Kidney capillary endothelial cell (primary cell): ENCODE results near the gene F7.
A peak's percentile ranks its signal among the peaks of the same experiment; 100 is the strongest.
"Not testable (repeated sequence)": the region's sequence is repeated elsewhere in the genome, so short reads cannot be mapped to it uniquely, and the experiment has no call there.

Experiments
- DNase-seq: peaks from one replicate; pipeline ENCODE4 v3.0.0-alpha.2; 2018; ENCODE audit warnings: low spot score

F7 gene

DNA sequence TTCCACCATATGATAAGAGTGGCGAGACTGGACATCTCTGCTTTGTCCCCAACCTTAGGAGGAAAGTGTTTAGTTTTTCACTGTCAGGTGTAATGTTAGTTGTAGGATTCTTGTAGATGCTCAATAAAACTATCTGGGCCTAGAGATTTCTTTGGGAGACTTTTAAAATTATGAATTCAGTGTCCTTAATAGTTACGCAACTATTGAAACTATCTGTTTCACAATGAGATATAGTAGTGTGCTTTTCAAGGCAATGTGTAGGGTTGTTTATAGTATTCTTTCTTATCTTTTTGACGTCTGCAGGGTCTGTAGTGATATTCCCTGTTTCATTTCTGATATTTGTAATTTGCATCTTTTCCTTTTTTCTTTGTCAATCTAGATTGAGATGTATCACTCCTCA lies 33.2 kb upstream of the F7 start:
- DNase-seq, result no peak

DNA sequence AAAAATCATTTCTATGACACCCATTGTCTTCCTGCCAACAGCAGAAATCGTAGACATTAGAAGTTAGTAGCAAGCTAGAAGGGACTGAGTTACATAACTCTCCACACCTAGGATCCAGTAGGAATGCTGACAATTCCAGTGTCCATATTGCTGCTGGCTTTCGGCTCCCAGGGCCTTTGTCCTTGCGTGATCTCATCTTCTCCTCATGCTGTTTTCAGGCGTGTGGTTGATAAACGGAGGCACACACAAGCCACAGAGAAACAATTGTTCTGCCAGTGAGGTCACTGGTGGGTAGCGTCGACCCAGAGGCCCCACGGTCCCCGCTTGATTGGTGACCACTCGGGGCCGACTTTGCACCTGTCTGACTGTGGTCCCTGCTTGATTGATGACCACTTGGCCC lies 31.6 kb upstream of the F7 start:
- DNase-seq, result no peak

DNA sequence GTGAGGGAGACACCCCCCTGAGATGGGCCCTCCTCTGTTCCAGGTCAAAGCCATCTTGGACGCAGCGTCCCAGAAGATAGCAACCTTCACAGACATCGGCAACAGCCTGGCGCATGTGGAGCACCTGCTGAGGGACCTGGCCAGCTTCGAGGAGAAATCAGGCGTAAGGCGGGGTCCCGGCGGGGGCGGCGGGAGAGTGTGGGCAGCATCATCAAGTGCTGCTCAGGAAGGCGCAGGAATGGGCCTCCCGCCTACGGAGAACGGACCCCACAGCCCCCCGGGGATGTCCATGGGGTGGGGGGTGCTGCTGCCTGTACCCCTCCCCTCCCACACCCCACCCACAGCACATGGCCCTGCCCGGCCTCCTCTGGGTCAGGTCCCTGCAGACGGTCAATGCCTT lies 31.2 kb upstream of the F7 start:
- DNase-seq, result no peak

DNA sequence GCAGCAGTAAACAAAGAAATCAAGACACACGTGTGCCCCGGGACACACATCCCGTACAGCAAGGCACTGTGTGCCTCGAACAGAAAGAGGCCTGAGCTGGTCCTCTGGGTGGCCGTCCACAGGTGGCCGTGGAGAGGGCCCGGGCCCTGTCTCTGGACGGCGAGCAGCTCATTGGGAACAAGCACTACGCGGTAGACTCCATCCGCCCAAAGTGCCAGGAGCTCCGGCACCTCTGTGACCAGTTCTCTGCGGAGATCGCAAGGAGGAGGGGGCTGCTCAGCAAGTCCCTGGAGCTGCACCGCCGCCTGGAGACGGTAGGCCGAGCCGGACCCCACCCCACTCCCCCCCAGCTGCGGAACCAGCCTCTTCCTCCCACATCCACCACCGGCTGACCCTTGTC lies 30.7 kb upstream of the F7 start:
- no peak for DNase-seq

DNA sequence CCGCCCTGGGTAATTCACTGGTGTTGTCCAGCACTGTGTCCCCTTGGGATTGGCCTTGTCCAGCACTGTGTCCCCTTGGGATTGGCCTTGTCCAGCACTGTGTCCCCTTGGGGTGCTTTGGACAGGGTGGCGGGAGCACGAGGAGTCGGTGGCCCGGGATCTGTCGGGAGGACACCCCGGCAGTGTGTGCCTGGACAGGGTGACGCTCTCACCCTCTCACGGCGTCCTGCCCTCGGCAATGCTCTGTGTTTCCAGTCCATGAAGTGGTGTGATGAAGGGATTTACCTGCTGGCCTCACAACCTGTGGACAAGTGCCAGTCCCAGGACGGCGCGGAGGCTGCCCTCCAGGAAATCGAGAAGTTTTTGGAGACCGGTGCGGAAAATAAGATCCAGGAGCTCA lies 29.9 kb upstream of the F7 start:
- no peak for DNase-seq

DNA sequence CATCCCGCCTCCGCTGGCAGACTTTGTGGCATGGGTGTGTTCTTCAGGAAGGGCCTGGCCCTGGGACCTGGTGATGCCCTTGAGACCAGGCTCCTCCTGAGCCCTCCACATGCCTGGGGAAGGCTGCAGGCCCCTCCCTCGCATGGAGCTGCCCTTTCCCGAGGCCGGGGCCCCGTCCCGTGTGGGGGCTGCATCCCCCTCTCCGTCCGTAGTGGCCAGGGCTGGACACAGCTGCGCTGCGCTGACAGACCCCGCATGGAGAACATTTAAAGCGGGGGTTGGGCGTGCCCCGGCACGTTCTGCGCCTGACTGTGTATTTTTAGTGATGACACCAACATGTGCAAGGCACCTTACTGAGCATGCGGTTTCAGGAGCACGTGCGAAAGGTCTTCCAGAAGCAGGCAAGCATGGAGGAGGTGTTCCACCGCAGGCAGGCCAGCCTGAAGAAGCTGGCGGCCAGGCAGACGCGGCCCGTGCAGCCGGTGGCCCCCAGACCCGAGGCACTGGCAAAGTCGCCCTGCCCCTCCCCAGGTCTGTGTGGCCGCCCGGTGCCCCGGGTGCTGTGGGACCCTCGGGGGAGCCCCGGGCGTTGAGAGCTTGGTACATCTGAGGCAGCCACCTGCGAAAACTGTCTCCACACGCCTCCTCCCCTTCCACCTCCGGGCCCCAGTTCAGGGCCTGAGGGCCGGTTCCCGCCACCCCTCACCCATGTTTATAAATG lies 28.8 kb upstream of the F7 start:
- DNase-seq, result no peak

DNA sequence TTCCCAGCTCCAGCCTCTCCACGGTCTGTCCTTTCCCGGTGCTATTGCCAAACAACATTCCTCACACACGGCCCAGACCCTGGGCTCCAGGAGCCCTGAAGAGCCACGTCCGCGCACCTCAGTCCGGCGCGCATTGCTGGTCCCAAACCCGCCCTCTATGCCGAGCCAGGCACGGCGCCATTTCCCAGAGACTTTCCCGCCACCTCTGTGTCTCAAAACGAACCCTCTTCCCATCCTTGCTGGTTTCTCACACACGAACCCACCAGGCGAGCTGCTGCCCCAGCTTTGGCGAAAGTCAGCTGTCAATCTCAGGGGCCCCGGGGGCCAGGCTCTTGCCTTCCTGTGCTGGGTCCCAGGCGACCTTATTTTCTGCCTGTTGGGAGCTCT lies 28.0 kb upstream of the F7 start:
- no peak for DNase-seq

DNA sequence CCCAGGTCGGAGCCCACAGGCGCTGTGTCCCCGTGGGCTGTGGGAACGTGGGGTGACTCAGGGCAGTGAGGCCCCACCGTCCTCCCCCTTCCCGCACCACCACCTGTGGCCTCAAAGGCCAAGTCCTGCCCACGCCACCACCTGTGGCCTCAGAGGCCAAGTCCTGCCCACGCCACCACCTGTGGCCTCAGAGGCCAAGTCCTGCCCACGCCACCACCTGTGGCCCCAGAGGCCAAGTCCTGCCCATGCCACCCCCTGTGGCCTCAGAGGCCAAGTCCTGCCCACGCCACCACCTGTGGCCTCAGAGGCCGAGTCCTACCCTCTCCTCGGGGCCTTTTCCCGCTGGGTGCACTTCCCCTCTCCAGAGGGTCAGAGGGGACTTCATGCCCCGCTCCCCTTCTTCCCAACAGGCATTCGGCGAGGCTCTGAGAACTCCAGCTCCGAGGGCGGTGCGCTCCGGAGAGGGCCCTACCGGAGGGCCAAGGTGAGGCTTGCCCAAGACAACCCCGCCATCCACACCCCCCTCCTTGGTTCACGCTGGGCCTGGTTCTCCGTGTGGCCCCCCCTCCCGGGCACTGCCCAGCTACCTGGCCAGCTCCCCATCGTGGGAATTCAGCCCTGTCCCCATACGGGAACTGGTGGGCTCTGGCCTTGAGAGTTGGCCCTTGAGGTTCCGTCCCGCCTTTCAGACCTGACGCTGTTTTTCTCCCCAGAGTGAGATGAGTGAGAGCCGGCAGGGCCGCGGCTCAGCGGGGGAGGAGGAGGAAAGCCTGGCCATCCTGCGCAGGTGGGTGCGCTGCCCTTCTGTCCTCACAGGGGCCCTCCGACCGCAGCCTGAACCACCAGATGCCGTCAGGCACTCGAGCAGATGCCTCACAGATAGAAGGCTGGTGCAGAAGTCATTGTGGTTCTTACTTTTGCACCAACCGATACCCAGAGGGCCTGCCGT lies 27.4 kb upstream of the F7 start:
- DNase-seq, result no peak

DNA sequence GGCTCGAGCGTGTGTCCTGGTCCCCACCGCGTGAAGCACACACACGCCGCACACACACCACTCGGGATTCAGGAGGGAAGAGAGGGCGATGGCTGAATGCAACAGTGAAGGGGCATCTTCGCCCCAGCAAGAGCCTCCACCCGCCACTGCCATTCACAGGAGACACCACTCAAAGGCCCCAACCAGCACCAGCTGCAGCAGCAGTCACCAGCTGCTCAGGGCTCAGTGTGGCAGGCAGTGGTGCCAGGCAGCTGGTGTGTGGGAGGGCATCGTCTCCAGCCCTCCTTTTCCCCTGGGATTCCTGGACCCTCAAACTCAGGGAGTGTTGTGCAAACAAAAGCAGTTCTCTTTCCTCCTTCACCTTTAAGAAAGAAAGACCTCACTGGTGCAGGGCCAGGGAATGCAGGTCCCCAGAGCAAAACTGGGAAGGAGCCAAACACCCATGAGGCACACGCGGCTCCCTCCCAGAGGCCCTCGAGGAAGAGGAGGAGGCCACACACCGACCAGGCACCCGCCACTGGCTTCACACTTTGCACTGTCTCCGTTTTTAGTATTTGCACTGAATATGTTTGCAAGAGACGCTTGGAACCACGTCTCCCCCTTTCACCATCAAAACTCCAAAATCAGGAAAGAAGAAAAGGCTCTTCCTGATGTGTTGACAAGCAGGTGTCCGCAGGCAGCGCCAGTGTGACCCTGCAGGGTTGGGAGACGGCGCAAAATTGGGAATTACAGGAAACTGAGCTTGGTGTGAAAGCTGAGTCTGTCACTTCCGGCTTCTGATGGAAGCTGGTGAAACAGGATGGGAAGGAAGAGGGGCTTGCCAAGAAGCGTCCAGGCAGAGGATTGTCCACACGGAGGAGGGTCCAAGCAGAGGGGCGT lies 26.4 kb upstream of the F7 start:
- DNase-seq, result peak; percentile 4

DNA sequence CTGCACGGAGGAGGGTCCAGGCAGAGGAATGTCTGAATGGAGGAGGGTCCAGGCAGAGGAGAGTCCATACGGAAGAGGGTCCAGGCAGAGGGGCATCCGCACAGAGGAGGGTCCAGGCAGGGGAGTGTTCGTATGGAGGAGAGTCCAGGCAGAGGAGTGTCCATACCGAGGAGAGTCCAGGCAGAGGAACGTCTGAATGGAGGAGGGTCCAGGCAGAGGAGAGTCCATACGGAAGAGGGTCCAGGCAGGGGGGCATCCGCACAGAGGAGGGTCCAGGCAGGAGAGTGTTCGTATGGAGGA lies 25.9 kb upstream of the F7 start:
- DNase-seq, result not testable (repeated sequence)

DNA sequence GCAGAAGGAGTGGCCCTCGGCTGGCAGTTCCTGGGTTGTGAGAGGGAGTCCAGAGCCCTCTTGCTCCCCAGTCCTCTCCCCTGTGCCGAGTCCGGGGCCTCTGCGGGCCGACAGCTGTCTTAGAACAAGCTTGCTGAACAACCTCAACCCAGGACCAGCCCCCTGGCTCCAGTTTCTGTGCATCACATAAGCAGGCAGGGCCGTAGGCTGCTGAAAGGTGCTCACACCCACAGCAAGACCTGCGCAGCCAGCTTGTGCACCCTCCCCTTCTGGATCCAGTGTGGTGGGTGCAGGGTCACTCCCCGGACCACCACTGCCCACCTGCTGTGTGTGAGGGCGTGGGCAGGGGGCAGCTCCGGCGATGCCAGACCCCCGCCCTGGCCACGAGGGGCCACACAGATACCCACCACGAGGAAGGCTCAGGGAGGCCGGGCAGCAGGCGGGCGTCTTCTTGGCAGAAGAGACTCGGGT lies 25.2 kb upstream of the F7 start:
- DNase-seq, result no peak

DNA sequence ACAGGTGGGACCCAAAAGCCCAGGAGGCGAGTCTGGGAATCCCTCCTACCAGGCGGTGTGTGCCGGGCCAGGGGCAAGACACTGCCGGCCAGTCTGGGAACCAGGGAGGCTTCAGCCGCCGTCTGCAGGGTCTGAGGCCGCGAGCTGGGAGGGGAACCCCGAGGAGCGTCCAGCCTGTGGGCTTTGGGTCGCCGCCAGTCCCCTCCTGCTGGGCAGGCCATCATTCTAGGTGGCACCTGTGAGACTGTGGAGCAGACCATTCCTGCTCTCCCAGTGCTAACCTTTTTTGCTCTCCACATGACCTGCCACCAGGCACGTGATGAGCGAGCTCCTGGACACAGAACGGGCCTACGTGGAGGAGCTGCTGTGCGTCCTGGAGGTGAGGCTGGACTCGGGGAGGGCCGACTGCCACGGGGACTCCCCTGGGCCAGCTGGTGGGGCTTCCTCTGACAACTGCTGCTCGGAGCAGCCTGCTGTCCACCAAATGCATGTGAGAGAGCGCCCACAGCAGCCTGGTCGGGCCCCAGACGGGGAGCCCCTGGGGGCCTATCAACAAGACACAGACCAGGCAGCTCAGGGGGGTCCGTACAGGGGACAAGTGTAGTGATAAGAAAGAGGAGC lies 24.6 kb upstream of the F7 start:
- DNase-seq, result no peak

DNA sequence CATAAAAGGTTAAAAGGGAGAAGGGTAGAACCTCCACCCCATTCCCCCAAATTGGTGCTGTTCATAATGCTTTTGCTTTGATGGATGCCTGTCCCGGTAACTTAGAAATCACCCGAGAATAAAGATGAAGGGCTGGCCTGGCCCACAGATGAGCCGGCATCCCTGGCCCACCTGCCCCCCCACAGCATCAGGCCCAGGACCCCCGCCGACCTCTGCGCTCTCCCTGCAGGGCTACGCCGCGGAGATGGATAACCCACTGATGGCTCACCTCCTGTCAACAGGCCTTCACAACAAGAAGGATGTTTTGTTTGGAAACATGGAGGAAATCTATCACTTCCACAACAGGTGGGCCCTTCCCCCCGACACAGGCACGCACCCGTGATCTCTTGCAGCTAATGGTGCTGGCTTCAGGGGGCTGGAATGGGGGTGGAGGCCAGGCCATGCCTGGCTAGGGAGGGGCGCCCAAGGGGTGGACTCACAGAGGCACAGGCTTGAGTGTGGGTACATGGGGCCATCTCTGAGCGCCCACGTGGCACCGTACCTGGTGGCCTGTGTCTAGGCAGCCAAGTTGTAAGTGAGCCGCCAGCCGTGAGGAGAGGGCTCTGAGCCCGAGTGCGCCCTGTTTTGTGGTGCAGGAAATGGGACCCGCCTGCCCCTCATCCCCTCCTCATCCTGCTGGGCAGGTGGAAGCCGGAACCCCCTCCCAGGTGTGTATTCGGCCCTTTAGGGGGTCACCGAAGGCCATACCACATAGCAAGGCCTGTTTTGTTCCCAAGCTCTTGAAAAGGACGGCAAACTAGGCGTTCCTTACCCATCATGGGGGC lies 23.2 kb upstream of the F7 start:
- DNase-seq, result no peak

DNA sequence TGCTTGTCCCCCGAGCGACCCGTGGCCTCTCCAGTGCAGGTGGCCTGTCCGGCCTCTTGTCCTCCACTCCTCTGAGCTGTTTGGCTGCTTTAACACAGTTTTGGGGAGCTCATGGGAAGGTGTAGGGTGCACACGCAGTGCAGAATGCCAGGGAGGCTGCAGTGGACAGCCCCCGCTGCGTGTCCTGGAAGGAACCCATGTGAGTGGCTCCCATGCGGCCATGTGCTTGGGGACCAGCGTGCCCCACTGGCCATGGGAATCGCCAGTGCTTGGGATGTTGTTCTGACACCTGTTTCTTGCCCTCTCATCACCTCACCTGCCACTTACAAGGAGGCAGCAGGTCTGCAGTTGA lies 22.6 kb upstream of the F7 start:
- no peak for DNase-seq

DNA sequence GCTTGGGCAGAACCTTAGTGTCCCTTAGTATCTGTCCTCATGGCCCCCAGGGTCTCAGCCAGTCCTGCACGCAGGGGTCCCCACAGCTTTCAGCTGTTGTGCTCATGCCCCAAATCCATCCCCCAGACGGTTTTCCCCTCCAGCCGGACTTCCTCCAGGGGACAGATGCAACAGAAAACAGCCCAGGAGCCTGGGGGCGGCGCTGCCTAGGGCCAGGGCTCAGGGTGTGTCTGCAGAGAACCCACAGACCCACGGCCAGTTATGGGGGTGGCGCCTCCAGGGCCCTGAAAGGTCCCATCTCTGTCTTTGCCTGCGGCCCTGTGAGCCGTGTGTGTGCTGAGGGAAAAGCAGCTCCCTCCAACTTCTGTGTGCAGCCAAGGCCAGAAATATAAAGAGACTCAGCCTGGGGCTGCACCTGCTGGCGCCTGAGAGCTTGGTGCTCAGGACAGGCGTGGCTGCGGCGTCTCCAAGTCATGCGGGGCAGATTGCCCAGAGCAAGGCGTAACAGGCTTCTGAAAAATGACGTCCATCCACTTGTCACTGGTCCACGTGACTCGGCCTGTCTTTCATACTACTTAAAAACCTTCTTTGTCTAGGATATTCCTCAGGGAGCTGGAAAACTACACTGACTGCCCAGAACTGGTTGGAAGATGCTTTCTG lies 22.1 kb upstream of the F7 start:
- DNase-seq, result no peak

DNA sequence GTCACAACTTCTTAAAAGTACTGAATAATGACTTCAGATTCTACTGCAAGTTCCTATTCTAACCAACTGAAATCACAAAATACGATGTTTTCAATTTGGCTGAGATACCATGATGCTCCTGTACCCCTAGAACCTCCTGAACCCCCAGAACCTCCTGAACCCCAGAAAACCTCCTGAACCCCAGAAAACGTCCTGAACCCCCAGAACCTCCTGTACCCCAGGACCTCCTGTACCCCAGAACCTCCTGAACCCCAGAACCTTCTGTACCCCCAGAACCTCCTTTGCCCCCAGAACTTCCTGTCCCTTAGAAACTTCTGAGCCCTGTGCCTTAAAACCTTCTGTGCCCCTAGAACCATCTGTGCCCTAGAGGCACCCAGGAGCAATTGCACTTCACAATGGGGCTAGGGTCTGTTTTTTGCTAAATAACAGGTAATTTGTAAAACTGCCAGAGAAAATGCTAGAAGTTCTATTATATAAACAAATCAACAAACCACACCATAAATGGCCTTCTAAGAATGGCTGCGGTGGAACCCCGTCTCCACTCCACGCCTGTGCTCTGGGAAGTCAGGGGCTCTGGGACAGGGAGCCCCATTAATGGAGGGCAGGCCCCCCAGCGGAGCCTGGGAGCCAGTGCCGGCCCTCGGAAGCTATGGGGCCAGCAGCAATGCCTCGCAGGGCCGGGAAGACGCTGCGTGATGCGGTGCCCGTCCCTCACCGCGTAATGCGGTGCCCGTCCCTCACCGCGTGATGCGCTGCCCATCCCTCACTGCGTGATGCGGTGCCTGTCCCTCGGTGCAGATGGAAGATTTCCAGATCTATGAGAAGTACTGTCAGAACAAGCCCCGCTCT lies 21.3 kb upstream of the F7 start:
- no peak for DNase-seq

DNA sequence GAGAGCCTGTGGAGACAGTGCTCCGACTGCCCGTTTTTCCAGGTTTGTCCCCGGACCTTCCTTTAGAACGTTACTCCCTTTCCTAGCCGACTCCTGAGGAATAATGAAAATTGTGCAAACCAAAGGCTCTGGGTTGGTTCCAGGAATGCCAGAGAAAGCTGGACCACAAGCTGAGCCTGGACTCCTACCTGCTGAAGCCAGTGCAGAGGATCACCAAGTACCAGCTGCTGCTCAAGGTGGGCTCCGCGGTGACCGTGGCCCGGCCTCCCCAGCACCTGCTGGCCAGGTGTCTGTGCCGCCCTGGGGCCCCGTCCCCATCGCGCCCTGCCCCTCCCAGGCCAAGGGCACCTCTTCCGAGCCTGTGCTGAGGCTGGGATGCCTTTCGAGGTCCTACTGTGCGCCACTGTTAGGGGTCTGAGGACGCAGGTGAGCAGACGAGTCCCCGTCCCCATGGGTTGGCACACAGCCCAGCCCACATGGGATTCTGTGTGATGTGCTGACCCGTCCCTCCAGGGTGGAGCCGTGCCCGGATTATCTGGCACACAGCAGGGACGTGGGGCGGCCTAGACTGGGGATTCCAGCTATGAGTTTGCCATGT lies 20.5 kb upstream of the F7 start:
- no peak for DNase-seq

DNA sequence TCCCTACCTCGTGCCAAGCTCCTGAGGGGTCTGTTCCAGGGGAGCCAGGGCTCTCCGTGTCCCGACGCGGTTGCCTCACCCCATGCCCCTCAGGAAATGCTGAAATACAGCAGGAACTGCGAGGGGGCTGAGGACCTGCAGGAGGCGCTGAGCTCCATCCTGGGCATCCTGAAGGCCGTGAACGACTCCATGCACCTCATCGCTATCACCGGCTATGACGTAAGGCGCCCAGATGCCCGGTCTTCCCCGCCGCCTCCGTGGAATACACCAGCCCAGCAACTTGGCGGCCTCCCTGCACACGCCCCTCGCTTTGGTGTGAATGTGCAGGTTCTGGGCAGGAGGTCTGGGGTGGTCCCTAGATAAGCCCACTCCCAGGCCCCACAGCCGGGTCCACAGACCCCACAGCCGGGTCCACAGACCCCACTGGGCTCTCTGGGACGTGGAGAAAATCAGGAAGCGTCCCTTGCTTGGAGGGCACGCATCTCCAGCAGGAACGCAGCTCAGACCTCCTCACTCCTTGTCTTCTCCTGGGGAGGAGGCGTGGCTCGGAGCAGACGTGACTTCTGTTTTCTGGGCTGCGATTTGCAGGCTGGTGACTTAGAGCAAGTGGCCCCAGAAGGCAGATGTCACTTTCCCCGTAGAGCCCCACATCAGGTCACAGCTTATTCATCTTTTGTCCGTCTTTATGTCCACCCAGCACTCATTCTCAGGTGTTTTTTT lies 19.4 kb upstream of the F7 start:
- no peak for DNase-seq
